ENCODE data around the gene LRRK1.

The LRRK1 gene

GRCh38 chr15:100981086-100981485, 61.9 kb downstream of the LRRK1 start:
- FAIRE-seq: no peak

GRCh38 chr15:100983221-100983620, 64.1 kb downstream of the LRRK1 start:
- no peak for FAIRE-seq

GRCh38 chr15:100985401-100985800, 66.2 kb downstream of the LRRK1 start:
- no peak for FAIRE-seq

- FAIRE-seq: no peak
These were observed 67.2 kb downstream of the LRRK1 start for GRCh38 chr15:100986158-100986896.

- FAIRE-seq: no peak
These were observed 68.0 kb downstream of the LRRK1 start for GRCh38 chr15:100987143-100987542.

- no peak for FAIRE-seq
These were observed 69.1 kb downstream of the LRRK1 start for GRCh38 chr15:100988297-100988696.

- FAIRE-seq: no peak
These were observed 69.7 kb downstream of the LRRK1 start for GRCh38 chr15:100988857-100989256.

- FAIRE-seq: no peak
These were observed 75.7 kb downstream of the LRRK1 start for GRCh38 chr15:100994597-100995446.

GRCh38 chr15:100995471-100996430, 76.6 kb downstream of the LRRK1 start:
- FAIRE-seq: no peak

- no peak for FAIRE-seq
These were observed 78.3 kb downstream of the LRRK1 start for GRCh38 chr15:100997442-100997841.

- no peak for FAIRE-seq
These were observed 79.5 kb downstream of the LRRK1 start for GRCh38 chr15:100998630-100999029.

- FAIRE-seq: no peak
These were observed 80.2 kb downstream of the LRRK1 start for GRCh38 chr15:100999369-100999768.

- no peak for FAIRE-seq
These were observed 81.1 kb downstream of the LRRK1 start for GRCh38 chr15:101000271-101000681.

- no peak for FAIRE-seq
These were observed 81.9 kb downstream of the LRRK1 start for GRCh38 chr15:101001056-101001455.

- FAIRE-seq: no peak
These were observed 82.6 kb downstream of the LRRK1 start for GRCh38 chr15:101001796-101002195.

- FAIRE-seq: no peak
These were observed 83.9 kb downstream of the LRRK1 start for GRCh38 chr15:101003081-101003480.

GRCh38 chr15:101003706-101004105, 84.5 kb downstream of the LRRK1 start:
- FAIRE-seq: no peak

- no peak for FAIRE-seq
These were observed 85.3 kb downstream of the LRRK1 start for GRCh38 chr15:101004500-101004899.

GRCh38 chr15:101004986-101005747, 86.0 kb downstream of the LRRK1 start:
- no peak for FAIRE-seq

GRCh38 chr15:101006931-101007691, 88.0 kb downstream of the LRRK1 start:
- no peak for FAIRE-seq

All from colon (tissue), 2 donors.